Tibial nerve (tissue), 3 donors: Measurements from ENCODE around the gene USP53.

Source experiments
- CTCF ChIP-seq, 5 experiments: fragments of 200-600 bp in 3 of 5; fragments of 450-650 bp in 2 of 5; sonication (generic) in 3 of 5; IDR thresholded peaks; one replicate each; pipeline ENCODE4 v1.5.1; 2016 to 2019; ENCODE audit warnings: antibody characterized with exemption in 5 of 5, mild to moderate bottlenecking in 3 of 5, moderate library complexity in 2 of 5
- POLR2A ChIP-seq, 2 donors: fragments of 450-650 bp; IDR thresholded peaks; one replicate each; pipeline ENCODE4 v1.6.1; 2017; ENCODE audit warnings: antibody characterized with exemption in 2 of 2, mild to moderate bottlenecking in 2 of 2, moderate library complexity in 2 of 2

DNA sequence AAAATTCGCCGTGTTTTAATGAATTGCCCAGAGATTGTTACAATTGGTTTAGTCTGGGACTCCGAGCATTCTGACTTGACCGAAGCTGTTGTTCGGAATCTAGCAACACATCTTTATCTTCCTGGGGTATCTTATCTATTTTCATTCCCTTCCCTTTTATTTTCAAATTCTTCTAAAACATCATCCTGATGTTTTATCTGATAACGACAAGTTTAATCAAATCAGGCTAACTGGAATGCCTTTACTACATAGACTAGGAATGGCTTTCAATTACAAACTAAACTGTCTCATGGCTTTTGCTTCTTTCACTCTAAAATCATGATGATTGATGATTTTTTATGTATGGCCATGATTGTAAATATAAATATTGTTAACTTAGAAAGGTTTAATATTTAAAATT, 48.0 kb downstream of the USP53 start:
- TF ChIP-seq CTCF (IDR thresholded peaks at IDR 0.05) = no peak
- no peak for TF ChIP-seq POLR2A (IDR thresholded peaks at IDR 0.05)
